Measurements from ENCODE around the gene MANEAL.
A peak's percentile ranks its signal among the peaks of the same experiment; 100 is the strongest.
"Not testable (repeated sequence)": the region's sequence is repeated elsewhere in the genome, so short reads cannot be mapped to it uniquely, and the experiment has no call there.

Gene MANEAL, protein sequence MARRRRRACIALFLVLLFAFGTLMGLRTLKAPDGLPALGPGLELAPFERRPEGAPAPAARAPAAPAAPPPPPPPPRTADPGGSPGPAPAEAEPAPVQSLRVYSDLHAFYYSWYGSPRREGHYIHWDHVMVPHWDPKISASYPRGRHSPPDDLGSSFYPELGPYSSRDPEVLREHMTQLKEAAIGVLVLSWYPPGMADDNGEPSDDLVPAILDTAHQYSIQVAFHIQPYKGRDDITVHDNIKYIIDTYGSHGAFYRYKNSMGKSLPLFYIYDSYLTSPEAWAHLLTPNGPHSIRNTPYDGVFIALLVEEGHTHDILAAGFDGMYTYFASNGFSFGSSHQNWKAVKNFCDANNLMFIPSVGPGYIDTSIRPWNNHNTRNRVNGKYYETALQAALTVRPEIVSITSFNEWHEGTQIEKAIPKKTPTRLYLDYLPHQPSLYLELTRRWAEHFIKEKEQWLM

DNA sequence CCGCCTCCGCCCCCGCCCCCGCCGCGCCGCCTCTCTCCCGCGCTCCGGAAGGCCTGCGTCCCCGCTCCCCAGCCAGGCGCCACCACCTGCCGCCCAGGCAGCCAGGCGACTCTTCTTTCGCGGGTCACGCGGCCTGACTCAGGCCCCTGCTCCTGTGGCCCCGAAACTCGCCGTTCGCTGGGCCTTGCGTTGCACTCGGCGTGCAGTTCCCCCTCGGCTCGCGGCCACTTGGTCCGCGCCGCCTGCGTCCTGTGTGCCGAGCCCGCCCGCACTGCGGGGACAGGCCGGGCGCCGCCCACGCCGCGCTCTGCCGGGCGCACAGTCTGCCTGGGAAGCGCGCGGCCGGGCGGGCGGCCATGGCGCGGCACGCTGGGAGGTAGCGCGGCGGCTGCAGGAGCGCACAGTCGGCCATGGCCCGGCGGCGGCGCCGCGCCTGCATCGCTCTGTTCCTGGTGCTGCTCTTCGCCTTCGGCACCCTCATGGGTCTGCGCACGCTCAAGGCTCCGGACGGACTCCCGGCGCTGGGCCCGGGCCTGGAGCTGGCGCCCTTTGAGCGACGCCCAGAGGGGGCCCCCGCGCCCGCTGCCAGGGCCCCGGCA, at the start of gene MANEAL:
MANEAL (plus strand) TSS at position 75 of the 599 bp plus-strand sequence; CDS start at position 411, 336 bp downstream.
- DNase-seq, result peak; percentile 36

DNA sequence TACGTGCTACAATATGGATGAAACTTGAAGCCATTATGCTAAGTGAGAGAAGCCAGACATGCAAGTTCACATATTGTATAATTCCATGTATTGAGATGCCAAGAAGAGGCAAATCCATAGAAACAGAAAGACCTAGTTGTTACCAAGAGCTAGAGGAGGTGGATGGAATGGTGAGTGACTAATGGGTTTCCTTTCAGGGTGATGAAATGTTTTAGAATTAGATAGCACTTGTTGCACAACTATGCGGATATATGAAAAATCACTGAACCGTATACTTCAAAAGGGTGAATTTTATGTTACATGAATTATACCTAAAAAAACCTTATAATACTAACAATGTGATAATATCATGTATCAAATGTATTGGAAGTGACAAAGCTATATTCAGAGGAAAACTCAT, 46.8 kb upstream of the MANEAL start:
- no peak for DNase-seq

DNA sequence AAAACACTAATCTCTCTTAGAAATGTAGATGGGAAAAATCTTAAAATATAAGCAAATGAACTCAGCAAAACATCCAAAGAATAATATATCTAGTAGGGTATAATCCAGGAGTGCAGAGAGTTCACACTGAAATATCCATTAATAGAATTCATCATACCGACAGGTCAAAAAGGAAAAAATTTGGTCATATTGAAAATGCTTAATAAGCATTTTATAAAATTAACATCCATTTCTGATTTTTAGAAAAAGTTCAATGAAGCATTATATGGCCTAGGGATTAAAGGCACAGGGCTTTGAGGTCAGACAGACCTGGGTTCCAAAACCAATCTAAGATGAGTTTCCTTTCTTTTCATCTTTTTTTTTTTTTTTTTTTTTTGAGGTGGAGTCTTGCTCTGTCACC, 45.1 kb upstream of the MANEAL start:
- no peak for DNase-seq

DNA sequence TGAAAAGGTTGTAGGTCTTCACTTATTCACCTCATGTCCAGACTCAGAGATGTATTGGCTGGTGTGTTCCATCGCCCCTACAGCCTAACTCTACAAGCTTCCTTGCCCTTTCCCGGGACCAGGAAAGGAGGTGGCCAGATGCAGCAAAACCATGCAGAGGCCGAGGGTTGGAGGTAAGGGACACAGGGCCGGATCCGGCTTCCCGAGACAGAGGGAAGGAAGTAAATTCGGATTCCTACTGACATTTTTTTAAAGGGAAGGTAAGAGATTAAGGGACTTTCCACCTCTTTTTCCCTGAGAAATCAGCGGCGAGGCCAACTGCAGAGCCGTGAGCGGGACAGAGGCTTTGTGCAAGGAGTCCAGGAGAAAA, 41.4 kb upstream of the MANEAL start:
- DNase-seq, result no peak

DNA sequence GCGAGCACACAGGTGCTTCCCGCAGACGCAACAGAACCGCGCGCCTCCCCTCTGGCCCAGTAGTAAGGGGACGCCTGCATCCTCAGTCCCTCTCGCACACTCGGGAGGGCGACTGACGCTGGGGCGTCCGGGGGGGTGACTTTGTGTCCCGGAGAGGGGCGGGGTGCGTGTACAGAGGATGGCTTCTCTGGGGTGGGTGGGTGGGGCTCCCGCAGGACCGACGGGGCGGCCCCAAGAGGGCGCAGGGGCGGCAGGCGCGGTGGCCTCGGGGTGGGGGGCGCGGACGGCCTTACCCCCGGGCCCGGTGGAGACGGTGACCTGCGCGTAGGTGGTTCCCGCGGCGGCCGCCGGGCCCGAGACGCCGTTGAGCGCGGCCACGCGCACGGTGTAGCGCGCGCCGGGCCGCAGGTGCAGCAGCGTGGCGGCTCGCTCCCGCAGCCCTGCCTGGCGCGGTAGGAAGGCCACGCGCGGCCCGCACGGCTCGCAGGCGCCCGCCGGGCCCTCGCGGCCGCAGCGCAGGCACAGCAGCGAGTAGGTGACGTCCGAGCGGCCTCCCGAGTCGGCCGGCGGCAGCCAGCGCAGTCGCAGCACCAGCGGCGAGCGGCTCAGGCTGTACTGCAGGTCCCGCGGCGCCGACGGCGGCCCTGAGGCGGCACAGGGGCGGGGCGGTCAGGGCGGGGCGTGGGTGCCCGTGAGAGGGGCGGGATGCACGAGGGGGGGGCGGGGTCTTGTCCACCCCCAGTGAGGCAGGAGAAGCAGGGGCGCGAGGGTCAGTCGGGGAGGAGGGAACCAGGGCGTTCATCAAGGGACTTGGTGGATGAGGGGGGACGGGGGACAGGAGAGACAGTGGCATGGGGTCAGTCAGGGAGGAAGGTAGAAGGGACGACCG, 40.8 kb upstream of the MANEAL start:
- DNase-seq, result no peak

DNA sequence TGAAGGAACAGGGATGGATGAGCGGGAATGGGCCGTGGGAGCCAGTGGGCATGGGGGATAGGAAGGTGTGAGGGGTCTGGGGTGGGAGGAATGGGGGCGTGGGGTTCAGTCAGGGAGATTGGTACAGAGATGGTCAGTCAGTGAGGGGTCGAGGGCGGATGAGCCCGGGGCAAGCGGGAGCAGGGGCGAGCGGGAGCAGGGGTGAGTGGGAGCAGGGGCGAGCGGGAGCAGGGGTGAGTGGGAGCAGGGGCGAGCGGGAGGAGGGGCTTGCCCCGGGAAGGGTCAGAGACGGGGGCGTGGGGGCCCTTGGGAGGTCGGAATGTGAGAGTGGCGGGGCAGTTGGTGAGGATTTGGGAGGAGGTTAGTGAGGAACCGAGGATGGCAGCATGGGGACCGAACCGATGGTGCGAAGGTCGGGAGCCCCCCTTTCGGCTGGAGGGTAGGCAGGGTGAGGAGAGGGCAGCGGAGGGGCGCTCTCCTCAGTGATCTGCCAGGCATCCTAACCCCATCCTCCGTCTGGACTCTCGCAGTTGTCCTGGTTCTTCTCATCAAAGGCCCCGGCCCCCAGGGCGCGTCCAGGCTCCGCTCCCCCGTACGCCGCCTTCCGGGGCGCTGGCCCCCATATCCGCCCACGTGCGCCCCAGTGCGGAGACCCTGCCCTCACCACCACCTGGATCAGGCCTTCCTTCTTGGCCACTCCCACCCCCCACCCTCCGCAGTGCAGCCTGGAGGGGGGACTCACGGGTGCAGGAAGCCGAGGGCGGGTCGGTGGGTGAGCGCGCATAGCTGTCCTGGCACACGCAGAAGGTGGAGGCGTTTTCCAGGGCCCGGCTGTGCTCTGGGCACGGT, 40.0 kb upstream of the MANEAL start:
- no peak for DNase-seq

DNA sequence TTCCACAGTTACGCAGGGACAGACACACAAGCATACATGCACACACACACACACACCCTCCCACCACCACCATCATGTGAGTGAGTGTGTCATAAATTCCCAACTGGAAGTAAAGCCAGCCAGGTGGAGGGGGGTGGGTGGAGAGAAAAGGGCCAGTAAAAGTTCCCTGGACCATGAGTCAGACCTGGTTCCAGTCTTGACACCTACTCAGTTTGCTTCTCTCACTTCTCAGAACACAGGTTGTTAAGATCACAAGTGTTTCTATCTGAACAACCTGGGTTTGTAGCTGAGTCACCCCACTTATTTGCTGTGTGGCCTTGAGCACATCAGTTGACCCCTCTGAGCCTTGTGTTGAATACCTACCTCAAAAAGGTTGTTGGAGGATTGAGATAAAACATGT, 38.4 kb upstream of the MANEAL start:
- DNase-seq, result no peak

DNA sequence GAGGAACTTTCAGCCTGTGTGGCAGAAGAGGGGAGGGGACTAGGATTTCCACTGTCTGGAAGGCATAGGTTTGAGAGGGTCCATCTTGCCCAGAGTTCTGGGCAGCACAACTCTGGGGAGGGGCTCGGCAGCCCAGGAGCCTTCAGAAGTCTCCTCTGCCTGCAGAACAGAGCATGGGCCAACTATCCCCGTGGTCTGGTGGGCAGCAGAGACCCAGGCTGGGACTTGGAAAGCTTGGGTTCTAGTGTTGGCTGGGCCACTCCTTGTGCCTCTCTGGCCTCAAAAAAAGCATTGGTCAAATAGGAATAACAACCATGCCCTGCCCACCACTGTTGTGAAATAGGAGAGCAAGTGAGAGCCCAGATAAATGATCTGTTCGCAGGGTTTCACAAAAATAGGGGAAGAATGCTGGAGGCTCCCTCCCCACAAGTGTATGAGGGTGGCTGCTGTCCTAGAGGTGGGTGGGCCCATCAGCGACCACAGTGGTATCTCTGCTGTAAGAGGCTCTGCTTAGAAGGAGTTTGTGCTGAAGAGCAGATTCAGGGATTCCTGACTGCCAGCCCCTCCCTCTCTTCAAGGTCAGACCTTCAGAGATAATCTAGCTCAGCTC, 37.6 kb upstream of the MANEAL start:
- no peak for DNase-seq

DNA sequence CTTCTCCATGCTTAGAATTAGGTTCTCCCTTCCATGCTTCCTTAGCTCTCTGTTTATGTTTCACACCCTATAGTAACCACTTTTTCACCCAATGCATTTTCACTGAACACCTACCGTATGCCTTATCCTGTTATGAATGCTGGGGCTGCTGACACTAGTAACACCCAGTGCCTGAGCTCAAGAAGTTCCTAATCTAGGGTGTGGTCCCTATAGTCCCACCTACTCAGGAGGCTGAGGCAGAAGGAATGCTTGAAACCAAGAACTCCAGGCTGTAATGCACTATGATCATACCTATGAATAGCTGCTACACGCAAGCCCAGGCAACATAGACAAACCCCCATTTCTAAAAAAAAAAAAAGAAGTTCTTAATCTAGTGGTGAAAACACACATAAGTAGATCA, 34.2 kb upstream of the MANEAL start:
- no peak for DNase-seq

DNA sequence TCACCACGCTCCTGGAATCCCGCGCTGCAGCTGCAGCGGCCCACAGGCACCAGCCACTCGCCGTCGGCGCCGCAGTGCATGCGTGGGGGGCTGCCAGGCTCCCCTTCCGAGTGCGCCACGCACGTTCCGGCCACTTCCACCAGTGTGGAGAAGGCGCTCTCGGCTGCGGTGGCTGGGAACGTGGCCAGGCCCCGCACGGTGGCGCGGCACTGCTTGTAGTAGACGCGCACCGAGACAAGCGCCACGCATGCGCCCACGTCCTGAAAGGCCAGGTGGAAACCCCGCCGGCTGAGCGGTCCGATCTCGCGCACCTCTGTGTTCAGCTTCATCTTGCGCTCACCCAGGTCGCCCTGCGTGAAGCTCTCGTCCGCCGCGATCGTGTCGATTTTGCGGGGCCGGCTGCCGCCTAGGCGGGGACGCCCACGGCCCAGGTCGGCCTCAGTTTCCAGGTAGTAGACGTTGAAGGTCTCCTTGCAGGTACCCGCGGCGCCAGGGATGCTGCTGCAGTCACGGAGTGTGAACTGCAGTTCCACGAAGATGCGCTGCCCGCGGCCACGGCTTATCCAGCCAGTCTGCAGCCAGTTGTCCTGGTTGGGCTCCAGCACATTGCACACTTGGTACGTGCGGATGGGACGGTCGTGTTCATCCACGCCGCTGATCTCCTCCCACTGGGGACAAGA, 32.1 kb upstream of the MANEAL start:
- DNase-seq, result no peak

DNA sequence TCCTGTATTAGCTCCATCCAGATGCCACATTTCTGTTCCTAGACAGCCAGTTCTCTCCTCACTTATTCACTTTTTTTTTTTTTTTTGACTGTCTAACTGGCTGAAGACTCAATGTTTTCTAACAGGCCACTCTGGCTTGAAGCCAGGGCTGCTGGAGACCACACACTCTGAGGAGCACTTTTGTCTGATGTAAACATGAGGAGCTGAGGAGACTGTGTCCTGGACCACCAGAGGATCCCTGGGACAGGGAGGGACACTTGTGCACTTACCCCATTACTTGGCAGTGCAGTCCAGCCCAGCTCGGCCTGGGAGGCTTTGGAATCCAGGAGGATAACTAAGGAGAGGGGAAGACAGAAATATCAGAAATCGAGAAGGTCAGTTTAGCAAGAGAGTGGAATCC, 31.1 kb upstream of the MANEAL start:
- DNase-seq, result no peak

DNA sequence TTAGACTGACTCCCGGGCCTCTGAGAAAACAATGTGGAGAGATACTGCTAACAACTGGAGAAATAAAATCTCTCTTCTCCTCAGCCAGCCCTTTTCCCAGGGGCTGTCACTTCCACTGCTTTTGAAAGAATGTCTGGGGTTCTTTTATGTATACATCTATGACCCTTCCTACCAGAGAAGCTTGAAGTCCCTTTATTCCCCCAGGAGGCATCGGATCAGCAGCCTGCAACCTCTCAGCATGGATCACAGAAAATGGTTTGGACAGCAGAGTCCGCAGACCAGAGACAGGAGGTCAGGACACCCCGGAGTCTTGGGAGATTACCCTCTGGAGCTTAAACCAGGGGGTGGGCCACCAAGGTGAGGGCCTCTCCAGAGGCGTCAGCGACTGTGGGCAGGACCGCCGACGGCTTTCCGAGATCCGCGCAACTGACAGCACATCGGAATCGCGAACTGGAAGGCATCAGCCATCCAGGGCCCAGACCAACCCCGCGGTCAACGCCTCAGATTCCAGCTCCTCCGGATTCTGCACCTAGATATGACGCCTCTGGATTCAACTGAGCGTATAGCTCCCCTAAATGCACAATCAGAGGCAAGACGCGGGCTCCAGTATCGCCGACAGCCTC, 29.7 kb upstream of the MANEAL start:
- DNase-seq, result no peak

DNA sequence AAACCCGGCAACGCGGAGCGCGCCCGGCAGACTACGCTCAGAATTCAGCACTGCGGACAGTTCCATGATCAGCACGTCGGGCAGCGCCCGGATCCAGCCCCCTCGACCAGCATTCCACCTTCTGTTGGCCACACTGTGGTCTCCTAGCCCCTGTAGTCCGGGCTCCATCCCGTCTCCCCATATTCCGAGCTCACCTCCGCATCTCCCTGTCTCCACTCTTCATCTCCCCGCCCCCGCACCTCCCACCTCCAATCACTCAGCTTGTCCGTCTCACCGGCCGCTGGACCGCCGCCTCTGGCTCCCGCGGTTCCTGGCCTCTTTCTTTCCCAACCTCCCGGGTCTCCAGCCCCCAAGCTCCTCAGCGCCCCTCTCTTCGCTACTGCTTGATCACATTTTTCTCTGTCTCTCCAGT, 29.2 kb upstream of the MANEAL start:
- no peak for DNase-seq

DNA sequence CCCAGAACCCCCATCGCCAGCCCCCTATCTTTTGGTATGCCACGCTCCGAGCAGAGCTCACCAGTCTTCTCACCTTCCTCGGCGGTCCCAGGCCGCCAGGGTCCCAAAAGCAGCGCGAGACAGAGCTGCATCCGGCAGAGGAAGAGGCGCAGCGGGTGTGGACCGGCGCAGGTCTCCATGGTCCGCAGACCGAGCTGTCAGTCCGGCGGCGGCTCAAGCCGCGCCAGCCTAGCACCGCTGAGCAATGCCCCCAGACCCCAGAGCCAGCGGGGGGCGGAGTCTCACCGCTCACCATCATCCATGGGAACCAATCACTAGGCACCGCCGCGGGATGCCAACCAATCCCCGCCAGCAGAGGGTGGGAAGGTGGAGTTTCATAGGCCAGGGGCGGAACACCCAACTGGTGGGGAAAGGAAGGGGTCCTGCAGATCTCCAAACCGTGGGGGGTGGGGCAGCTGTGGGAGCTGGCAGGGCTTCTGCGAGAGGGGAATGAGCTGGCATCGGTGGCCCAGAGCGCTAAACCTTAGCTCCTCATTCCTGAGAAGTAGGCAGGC, 28.7 kb upstream of the MANEAL start, which contains the start of gene EPHA10:
EPHA10 (minus strand) TSS at position 233 of the 554 bp plus-strand sequence; CDS start at position 179, 54 bp downstream.
- no peak for DNase-seq

DNA sequence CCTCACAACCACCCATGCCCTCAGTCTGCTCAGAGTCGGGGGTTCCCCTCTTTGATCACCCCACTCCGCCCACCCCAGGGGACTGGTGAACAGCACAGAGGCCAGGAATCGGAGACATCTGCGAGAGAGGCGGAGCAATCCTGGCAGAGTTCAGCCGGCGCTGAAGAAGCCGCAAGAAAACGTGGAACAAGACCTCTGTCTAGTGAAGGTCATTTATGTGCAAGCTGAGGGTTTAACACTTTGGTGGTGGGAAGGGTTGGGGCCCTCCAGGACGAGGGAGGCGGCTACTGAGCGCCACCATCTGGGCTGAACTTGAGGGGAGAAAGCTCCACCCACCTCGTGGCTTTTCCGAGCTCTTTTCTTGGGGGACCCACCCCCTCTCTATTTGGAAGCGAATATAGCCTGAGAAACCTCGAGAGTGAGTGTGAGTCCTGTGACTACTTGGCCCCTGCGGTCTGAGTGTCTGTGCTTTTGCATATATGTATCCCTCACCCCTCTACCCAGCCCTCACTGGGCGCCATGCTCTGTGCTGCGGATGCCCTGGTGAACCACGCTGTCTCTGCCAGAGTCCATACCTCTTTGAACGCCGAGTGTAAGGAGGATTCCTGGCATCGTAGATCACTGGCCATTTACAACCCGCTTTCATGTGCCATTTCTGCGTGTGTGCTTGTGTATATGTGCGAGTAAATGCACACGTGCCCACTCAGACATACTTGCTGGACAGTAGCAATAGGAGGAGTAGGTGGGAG, 27.6 kb upstream of the MANEAL start:
- no peak for DNase-seq

DNA sequence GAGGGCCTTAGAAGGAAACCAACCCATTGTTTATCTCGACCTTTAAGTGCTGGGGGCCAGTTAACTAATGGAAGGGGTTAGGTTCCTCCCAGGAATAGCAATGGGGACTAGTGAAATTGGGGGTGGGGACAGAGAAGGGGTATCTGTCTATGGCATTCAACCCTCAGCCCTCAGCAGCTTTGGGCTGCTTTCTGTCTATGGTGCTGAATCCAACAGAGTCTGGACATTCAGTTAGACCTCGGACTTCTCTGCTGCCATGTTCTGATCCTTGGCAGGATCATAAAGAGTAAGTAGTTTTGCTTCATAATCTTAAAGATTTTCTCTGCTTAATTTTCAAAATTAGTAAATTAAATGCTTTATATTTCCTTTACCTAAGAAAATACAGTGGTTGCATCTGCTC, 26.2 kb upstream of the MANEAL start:
- DNase-seq, result no peak

DNA sequence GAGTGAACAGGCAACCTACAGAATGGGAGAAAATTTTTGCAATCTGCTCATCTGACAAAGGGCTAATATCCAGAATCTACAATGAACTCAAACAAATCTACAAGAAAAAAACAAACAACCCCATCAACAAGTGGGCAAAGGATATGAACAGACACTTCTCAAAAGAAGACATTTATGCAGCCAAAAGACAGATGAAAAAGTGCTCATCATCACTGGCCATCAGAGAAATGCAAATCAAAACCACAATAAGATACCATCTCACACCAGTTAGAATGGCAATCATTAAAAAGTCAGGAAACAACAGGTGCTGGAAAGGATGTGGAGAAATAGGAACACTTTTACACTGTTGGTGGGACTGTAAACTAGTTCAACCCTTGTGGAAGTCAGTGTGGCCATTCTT, 22.2 kb upstream of the MANEAL start:
- not testable (repeated sequence) for DNase-seq

DNA sequence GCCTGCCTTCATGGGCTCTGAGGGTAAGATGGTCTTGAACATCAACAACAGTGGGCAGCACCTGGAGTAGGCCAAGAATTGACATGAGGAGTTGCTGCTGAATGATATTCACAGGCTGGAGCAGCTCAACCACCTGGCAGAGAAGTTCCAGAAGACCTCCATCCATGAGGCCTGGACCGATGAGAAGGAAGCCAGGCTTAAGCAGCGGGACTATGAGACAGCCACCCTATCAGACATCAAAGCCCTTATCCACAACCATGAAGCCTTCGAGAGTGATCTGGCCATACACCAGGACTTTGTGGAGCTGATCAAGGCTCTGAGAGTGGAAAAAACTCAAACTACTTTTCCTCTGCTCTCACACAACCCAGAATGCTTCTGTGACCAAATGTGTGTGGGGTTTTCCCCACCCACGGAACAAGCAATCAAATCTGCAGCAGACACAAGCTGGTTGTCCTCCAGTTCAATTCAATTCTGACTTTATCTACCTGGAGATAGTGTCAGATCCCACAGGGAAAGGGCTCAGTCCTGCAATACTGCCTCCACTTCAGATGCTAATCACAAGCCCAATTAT, 16.6 kb upstream of the MANEAL start:
- no peak for DNase-seq

DNA sequence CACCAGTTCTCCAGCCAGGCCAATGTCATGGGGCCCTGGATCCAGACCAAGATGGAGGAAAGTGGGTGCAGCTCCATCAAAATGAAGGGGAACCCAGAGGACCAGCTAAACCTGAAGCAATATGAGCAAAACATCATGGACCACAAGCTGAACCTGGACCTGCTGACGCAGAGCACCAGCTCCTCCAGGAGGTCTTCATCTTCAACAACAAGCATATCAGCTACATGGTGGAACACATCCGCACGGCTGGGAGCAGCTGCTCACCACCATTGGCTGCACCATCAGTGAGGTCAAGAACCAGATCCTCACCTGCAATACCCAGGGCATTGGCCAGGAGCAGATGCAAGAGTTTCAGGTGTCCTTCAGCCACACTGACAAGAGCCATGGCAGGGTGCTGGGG, 15.0 kb upstream of the MANEAL start:
- DNase-seq, result no peak

DNA sequence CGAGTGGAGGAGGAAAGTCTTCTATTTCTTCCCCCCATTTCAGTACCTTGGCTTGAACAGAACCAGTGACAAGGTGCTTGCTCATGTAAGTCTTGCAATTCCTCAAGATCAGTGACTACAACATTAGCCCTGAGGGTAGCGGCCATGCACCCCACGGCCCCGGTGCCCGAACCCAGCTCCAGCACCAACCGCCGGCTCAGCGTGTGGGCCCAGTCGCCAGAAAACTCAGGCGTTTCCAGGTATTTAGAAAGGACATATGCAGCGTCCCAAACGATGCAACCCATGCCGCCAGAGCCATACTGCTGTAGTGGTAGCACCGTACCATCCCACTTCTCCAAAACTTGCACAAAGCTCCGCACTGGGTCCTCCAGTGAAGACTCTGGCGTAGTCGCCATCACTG, 11.2 kb upstream of the MANEAL start:
- no peak for DNase-seq
